HG03108 (cell line): ENCODE results near the gene ITPA.

Experiments
- ATAC-seq: cut with Tn5 transposase; IDR thresholded peaks from one replicate; pipeline ENCODE4 v1.9.1; 2021; ENCODE audit warnings: moderate library complexity; ENCODE audit not compliant: unreplicated experiment

Gene ITPA

GRCh38 chr20:3209257-3209945, at the start of gene ITPA:
TSS of gene ITPA (plus strand) at chr20:3209498. CDS start at chr20:3209552, 54 bp downstream.
- ATAC-seq: no peak

DNA sequence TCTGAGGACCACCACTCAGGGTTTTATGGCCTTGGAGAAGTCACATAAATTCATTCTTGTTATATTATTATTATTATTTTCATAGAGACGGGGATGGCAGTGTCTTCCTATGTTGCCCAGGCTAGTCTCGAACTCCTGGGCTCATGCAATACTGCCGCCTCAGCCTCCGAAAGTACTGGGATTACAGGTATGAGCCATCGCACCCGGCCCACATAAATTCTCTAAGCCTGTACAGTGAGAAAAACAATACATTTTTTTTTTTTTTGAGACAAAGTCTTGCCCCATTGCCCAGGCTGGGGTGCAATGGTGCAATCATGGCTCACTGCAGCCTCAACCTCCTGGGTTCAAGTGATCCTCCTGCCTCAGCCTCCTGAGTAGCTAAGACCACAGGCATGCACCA, 48.9 kb upstream of the ITPA start:
- no peak for ATAC-seq

DNA sequence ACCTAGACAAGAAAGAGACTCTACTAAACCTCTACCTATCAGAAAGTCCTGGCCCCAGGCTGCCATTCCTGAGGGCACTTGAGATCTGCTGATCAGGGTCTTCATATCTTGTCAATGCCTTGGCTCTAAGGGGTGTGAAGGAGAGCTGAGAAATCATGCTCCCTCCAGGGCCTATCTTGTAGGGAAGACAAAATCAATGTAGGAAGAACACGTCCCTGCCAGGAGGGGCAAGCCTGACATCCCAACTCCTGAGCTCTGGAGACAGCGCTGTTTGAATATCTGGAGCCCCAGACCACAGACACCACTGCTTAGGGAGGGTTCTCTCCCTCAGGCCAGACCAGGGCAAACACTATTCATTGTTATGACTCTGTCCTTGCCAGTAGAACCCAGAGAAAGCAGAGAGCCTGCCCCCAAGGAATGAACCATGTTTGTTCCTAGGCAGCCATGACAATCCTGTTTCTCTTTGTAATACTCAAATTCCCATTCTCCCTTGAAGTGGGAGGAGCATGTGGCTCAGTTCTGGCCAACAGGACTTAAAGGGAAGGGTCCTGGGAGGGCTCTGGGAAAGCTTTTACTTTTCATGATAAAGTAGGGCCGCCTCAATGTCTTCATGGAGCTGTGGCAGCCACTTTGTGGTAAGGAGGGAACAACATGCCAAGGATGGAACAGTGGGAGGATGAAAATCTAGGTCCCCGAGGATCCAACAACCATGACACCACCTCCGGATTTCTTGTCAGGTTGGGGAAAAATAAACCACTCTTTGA, 47.8 kb upstream of the ITPA start:
- no peak for ATAC-seq

DNA sequence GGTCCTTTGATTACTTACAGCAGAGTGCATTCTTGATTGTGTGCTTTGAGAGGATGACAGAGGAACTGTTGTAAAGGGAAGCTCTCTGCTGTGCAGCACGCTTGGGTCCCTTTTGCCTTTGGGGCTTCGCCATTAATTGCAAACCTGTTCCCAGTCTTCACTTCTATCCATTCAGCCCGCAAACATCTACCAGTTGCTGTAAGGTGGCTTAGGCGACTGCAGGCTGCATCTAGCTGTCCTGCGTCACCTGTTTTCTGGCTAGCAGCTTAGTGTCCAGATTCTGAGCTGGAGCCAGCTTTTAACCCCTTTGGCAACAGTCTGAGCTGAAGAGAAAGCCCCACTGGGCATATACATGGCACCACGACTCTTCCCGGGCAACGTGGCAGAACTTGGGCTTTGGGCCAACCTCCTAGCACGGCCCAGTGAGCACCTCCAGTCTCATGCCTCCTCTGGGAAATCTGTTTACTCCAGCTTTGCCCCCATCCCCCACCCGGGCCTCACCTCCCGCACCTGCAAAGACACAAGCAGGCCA, 47.2 kb upstream of the ITPA start:
- no peak for ATAC-seq

- no peak for ATAC-seq
These were observed 45.9 kb upstream of the ITPA start for GRCh38 chr20:3163099-3164042.

GRCh38 chr20:3164043-3164762, 45.1 kb upstream of the ITPA start:
- no peak for ATAC-seq

- no peak for ATAC-seq
These were observed 44.4 kb upstream of the ITPA start for GRCh38 chr20:3164763-3165410.

DNA sequence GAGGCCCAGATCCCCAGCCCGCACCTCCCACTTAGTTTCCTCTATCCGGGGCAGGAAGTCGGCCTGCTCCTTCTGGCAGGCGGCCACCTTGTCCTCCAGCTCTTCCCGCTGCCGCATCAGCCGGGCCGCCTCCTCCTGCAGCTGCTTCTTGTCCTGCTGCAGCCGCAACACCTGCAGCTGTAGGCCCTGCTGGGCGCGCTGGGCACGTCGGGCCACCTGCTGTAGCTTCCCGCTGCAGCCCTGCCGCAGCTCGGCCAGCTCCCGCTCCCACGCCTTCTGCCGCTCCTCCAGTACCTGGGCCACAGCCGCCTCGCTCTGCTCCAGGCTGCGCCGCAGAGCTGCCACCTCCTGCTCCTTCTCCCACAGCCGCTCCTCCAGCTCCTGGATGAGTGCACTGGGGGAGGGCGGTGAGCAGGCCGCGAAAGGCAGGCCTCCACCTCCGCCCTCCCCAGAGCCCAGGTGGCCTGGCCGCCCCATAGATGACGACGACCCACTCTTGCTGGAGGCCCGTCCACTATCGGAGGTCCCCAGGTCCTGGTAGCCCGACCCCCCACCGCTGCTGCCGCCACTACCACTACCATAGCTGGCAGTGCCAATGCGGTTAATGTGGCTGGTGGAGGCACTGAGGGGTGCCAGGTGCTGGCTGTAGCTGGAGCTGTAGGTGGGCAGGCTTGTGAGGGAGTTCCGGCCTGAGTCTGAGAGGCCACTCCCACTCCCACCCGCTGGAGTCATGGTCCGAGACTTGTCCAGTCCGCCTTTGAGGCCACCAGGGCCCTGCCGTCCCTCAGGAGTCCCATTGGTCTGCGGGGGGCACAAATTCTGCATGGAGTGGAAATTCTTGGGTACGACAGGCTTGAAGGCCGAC, 43.6 kb upstream of the ITPA start:
- no peak for ATAC-seq

GRCh38 chr20:3166338-3166912, 42.9 kb upstream of the ITPA start:
- ATAC-seq: no peak

- no peak for ATAC-seq
These were observed 42.4 kb upstream of the ITPA start for GRCh38 chr20:3166913-3167342.

DNA sequence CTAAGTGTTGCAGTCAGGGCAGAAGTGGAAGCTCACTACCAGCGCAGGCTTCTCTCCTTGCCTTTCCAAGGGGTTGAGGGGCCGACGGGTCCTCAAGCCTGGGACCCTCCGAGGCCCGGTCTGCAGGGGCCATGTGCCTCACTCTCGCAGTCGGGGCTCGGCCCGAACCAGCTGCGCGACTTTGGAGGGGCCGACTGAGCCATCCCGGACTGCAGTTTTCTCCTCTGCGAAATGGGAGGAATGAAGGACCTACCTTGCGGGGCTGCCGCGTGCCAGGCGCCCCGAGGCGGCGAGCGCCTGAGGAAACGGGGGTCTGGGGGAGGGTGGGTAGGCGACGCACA, 41.6 kb upstream of the ITPA start:
- no peak for ATAC-seq

GRCh38 chr20:3168079-3168828, 41.0 kb upstream of the ITPA start:
- no peak for ATAC-seq

GRCh38 chr20:3168829-3169590, 40.3 kb upstream of the ITPA start:
- no peak for ATAC-seq

DNA sequence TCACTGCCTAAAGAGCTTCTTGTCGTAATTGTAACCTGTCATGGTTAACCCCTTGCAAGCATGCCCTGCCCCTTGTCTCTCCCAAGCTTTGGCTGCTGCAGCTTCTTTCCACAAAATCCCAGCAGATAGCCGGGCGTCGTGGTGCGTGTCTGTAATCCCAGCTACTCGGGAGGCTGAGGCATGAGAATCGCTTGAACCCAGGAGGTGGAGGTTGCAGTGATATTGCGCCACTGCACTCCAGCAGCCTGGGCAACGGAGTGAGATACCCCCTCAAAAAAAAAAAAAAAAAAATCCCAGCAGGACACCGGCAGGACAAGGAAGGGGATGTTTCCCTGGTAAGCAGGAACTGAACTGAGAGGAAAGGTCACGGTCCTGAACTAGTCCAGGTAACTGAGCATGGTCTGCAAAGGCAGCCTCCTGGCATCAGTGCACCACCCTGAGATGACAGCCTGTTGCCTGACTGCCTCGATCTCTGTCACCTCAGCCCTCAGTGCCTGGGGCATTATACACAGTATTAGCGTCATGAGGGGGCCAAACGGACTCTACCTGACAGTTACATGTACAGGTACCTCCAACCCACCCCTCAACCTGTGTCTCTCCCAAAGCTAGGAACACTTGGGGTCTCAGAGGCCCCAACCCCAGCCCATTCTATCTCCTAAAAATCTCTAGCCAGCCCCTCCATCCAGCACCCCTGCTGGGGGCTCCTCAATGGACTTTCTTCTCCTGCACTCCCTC, 37.7 kb upstream of the ITPA start:
- no peak for ATAC-seq

- ATAC-seq: no peak
These were observed 37.0 kb upstream of the ITPA start for GRCh38 chr20:3172126-3172932.
